ENCODE data around the gene LRMDA. TPM values are rescaled to one million over a fixed set of nuclear protein-coding genes. Genes with fewer than 3 reads are reported as not detected.

Gene LRMDA
- total RNA-seq, 2 experiments from 2014 or later = not detected

GRCh38 chr10:76319661-76320060 lies 888.2 kb downstream of the LRMDA start:
- H3K79me2 ChIP-seq (ENCODE audit: insufficient read depth, low read depth, low read length) = no peaks in the 10 kb centered on the region
- H3K4me1 ChIP-seq (ENCODE audit: insufficient read depth, low read length, poor library complexity, severe bottlenecking) = no peaks in the 10 kb centered on the region
- H4K20me1 ChIP-seq (ENCODE audit: insufficient read depth, low read length) = no peaks in the 10 kb centered on the region
- H3K9me2 ChIP-seq (ENCODE audit: insufficient read depth, low read length) = no peaks in the 10 kb centered on the region
- no peak overlapping the region for H2AFZ ChIP-seq (ENCODE audit: low read length)
- no TSS peak for BruUV-seq (replicated peaks)
- ChIA-PET CTCF (ENCODE audit: unreplicated experiment) (no interaction called here), POLR2A (no interaction called here)
- no peak for TF ChIP-seq EZH2phosphoT487 (IDR thresholded peaks at IDR 0.05; ENCODE audit: borderline replicate concordance, low read depth, low read length)
- no peak overlapping the region for H3K27ac ChIP-seq (ENCODE audit: low read depth, low read length, poor library complexity, severe bottlenecking)
- no peaks in the 10 kb centered on the region for H3K9me3 ChIP-seq (ENCODE audit: low read length)
- H3K36me3 ChIP-seq (ENCODE audit: insufficient read depth, low read length) = no peaks in the 10 kb centered on the region
- intact Hi-C loops (cut with micrococcal nuclease; ENCODE audit: unreplicated experiment) = no loop called here
- no peak overlapping the region for H3K4me3 ChIP-seq (ENCODE audit: low read depth, low read length, poor library complexity, severe bottlenecking)
- DNase-seq (ENCODE audit: low spot score) = no peak
- no peak overlapping the region for H3K4me2 ChIP-seq (ENCODE audit: low read length)

GRCh38 chr10:76324283-76324682 lies 892.9 kb downstream of the LRMDA start:
- intact Hi-C loops (cut with micrococcal nuclease; ENCODE audit: unreplicated experiment) = no loop called here
- no peak overlapping the region for H3K27ac ChIP-seq (ENCODE audit: low read depth, low read length, poor library complexity, severe bottlenecking)
- no peak for DNase-seq (ENCODE audit: low spot score)
- TF ChIP-seq, protein P1, sequence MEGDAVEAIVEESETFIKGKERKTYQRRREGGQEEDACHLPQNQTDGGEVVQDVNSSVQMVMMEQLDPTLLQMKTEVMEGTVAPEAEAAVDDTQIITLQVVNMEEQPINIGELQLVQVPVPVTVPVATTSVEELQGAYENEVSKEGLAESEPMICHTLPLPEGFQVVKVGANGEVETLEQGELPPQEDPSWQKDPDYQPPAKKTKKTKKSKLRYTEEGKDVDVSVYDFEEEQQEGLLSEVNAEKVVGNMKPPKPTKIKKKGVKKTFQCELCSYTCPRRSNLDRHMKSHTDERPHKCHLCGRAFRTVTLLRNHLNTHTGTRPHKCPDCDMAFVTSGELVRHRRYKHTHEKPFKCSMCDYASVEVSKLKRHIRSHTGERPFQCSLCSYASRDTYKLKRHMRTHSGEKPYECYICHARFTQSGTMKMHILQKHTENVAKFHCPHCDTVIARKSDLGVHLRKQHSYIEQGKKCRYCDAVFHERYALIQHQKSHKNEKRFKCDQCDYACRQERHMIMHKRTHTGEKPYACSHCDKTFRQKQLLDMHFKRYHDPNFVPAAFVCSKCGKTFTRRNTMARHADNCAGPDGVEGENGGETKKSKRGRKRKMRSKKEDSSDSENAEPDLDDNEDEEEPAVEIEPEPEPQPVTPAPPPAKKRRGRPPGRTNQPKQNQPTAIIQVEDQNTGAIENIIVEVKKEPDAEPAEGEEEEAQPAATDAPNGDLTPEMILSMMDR (conservative IDR thresholded peaks at IDR 0.05; ENCODE audit: low read length) = no peak
- TF ChIP-seq EZH2phosphoT487 (IDR thresholded peaks at IDR 0.05; ENCODE audit: borderline replicate concordance, low read depth, low read length) = no peak
- no peaks in the 10 kb centered on the region for H4K20me1 ChIP-seq (ENCODE audit: insufficient read depth, low read length)
- ChIA-PET POLR2A (no interaction called here), CTCF (ENCODE audit: unreplicated experiment) (no interaction called here)
- H3K79me2 ChIP-seq (ENCODE audit: insufficient read depth, low read depth, low read length) = no peaks in the 10 kb centered on the region
- H3K4me3 ChIP-seq (ENCODE audit: low read depth, low read length, poor library complexity, severe bottlenecking) = no peak overlapping the region
- no peaks in the 10 kb centered on the region for H3K36me3 ChIP-seq (ENCODE audit: insufficient read depth, low read length)
- no peaks in the 10 kb centered on the region for H3K9me3 ChIP-seq (ENCODE audit: low read length)
- no TSS peak for BruUV-seq (replicated peaks)
- no peaks in the 10 kb centered on the region for H3K4me1 ChIP-seq (ENCODE audit: insufficient read depth, low read length, poor library complexity, severe bottlenecking)
- H3K9me2 ChIP-seq (ENCODE audit: insufficient read depth, low read length) = no peaks in the 10 kb centered on the region
- no peak overlapping the region for H3K4me2 ChIP-seq (ENCODE audit: low read length)
- H2AFZ ChIP-seq (ENCODE audit: low read length) = no peak overlapping the region

DNA sequence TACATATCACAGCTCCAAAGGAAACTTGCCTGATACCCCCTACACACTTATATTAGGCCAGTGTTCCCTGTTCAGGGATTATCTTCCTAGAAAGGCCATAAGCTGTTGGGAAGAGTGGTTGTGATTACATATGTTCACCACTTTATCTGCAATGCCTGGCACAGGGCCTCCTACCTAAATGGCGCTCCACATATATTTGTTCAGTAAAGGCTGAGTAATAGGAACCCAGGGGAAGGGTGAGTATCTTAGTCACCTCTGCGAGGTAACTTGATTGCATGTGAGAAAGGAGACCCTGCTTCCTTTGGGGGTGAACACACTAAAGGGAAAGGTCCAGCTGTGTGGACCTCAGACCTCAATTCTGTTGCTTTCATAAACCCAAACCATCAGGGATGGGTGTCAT lies 896.0 kb downstream of the LRMDA start:
- Histone ChIP-seq H3K4me1 (ENCODE audit: insufficient read depth, low read length, poor library complexity, severe bottlenecking) (no peaks in the 10 kb centered on the region), H2AFZ (ENCODE audit: low read length) (no peak overlapping the region), H3K79me2 (ENCODE audit: insufficient read depth, low read depth, low read length) (no peaks in the 10 kb centered on the region), H3K36me3 (ENCODE audit: insufficient read depth, low read length) (no peaks in the 10 kb centered on the region), H3K9me3 (ENCODE audit: low read length) (no peaks in the 10 kb centered on the region), H3K4me2 (ENCODE audit: low read length) (no peak overlapping the region), H3K9me2 (ENCODE audit: insufficient read depth, low read length) (no peaks in the 10 kb centered on the region), H3K27ac (ENCODE audit: low read depth, low read length, poor library complexity, severe bottlenecking) (no peak overlapping the region), H4K20me1 (ENCODE audit: insufficient read depth, low read length) (no peaks in the 10 kb centered on the region), H3K4me3 (ENCODE audit: low read depth, low read length, poor library complexity, severe bottlenecking) (no peak overlapping the region)
- CTCF ChIA-PET (ENCODE audit: unreplicated experiment) = no interaction called here
- no peak for DNase-seq (ENCODE audit: low spot score)
- TF ChIP-seq, protein P1 (conservative IDR thresholded peaks at IDR 0.05; ENCODE audit: low read length) = no peak
- TF ChIP-seq EZH2phosphoT487 (IDR thresholded peaks at IDR 0.05; ENCODE audit: borderline replicate concordance, low read depth, low read length) = no peak
- POLR2A ChIA-PET = no interaction called here
- no TSS peak for BruUV-seq (replicated peaks)
- intact Hi-C loops (cut with micrococcal nuclease; ENCODE audit: unreplicated experiment) = no loop called here

Data from OCI-LY7 (cell line).